Astrocyte (in vitro differentiated cells and primary cell): Measurements from ENCODE around the gene GLRX5. TPM values are rescaled to one million over a fixed set of nuclear protein-coding genes. Genes with fewer than 3 reads are reported as not detected.

Experiments
- DNase-seq: peaks from one replicate; pipeline ENCODE4 v3.0.0-alpha.2; 2010; ENCODE audit warnings: low read depth
- FAIRE-seq: peaks from 2 replicates; lab custom pipeline; 2011; peaks lifted over from hg19 to GRCh38; lab: Jason Lieb, UNC
- H2AFZ ChIP-seq: 2 replicates; pipeline ENCODE4 v1.6.0; 2012; ENCODE audit warnings: low read depth, low read length, inconsistent platforms
- H3K27ac ChIP-seq: 2 replicates; pipeline ENCODE4 v1.5.1; 2011; ENCODE audit warnings: low read depth, low read length, inconsistent platforms
- H3K27me3 ChIP-seq: 2 replicates; pipeline ENCODE4 v1.6.0; 2011; ENCODE audit warnings: low read length, inconsistent platforms; ENCODE audit not compliant: insufficient read depth
- H3K36me3 ChIP-seq: 2 replicates; pipeline ENCODE4 v1.5.1; 2011; ENCODE audit warnings: low read length, inconsistent platforms; ENCODE audit not compliant: insufficient read depth
- H3K4me1 ChIP-seq: 2 replicates; pipeline ENCODE4 v1.5.1; 2011; ENCODE audit warnings: low read length, inconsistent platforms; ENCODE audit not compliant: insufficient read depth
- H3K4me2 ChIP-seq: 2 replicates; pipeline ENCODE4 v1.6.0; 2012; ENCODE audit warnings: low read length, inconsistent platforms
- H3K4me3 ChIP-seq: 2 replicates; pipeline ENCODE4 v1.5.1; 2011; ENCODE audit warnings: low read depth, mild to moderate bottlenecking, low read length, inconsistent platforms; ENCODE audit not compliant: insufficient read depth
- H3K79me2 ChIP-seq: 2 replicates; pipeline ENCODE4 v1.6.0; 2012; ENCODE audit warnings: mild to moderate bottlenecking, low read length, inconsistent platforms; ENCODE audit not compliant: insufficient read depth
- H3K9ac ChIP-seq: 2 replicates; pipeline ENCODE4 v1.6.0; 2012; ENCODE audit warnings: mild to moderate bottlenecking, low read length, inconsistent platforms
- H3K9me3 ChIP-seq: 2 replicates; pipeline ENCODE4 v1.5.1; 2012; ENCODE audit warnings: low read depth, mild to moderate bottlenecking, low read length, inconsistent platforms; ENCODE audit not compliant: insufficient read depth
- H4K20me1 ChIP-seq: 2 replicates; pipeline ENCODE4 v1.6.0; 2012; ENCODE audit warnings: low read length, inconsistent platforms; ENCODE audit not compliant: insufficient read depth
- H3K27ac Mint-ChIP-seq: one replicate; pipeline ENCODE4 v1.8.0; 2021; ENCODE audit warnings: mild to moderate bottlenecking, mixed read lengths; ENCODE audit not compliant: unreplicated experiment
- H3K27me3 Mint-ChIP-seq: one replicate; pipeline ENCODE4 v1.8.0; 2021; ENCODE audit warnings: low read depth, mixed read lengths; ENCODE audit not compliant: unreplicated experiment
- H3K36me3 Mint-ChIP-seq: one replicate; pipeline ENCODE4 v1.8.0; 2021; ENCODE audit warnings: low read depth, mixed read lengths; ENCODE audit not compliant: unreplicated experiment
- H3K4me1 Mint-ChIP-seq: one replicate; pipeline ENCODE4 v1.8.0; 2021; ENCODE audit warnings: low read depth, mixed read lengths; ENCODE audit not compliant: unreplicated experiment
- H3K4me3 Mint-ChIP-seq: one replicate; pipeline ENCODE4 v1.8.0; 2021; ENCODE audit warnings: mild to moderate bottlenecking, moderate library complexity, mixed read lengths; ENCODE audit not compliant: unreplicated experiment
- H3K9me3 Mint-ChIP-seq: one replicate; pipeline ENCODE4 v1.8.0; 2021; ENCODE audit warnings: mild to moderate bottlenecking, mixed read lengths; ENCODE audit not compliant: unreplicated experiment
- CTCF ChIP-seq: IDR thresholded peaks from 2 replicates; pipeline ENCODE4 v1.5.1; 2011; ENCODE audit warnings: low read depth, mild to moderate bottlenecking, inconsistent platforms, low read length, moderate library complexity; ENCODE audit not compliant: insufficient read depth
- EZH2 ChIP-seq: IDR thresholded peaks from 2 replicates; pipeline ENCODE4 v1.6.1; 2012; ENCODE audit warnings: mild to moderate bottlenecking, low read length, inconsistent platforms; ENCODE audit not compliant: insufficient read depth
- total RNA-seq: library from RNA; stranded (reverse); gene quantifications from 2 replicates; pipeline ENCODE4 v1.2.1, GENCODE V29; 2021

The GLRX5 gene
- total RNA-seq, 1 donor from 2014 or later: 50.5 TPM

GRCh38 chr14:95505030-95505589 is 29.7 kb upstream of the GLRX5 start:
- H3K9me3 Mint-ChIP-seq: peaks cover 2% of the 10 kb centered on the region
- DNase-seq (no peak), FAIRE-seq (no peak)
- no peak overlapping the region for H3K4me3 Mint-ChIP-seq
- no peaks in the 10 kb centered on the region for H3K79me2 ChIP-seq
- H4K20me1 ChIP-seq: no peaks in the 10 kb centered on the region
- no peaks in the 10 kb centered on the region for H3K36me3 Mint-ChIP-seq
- no peaks in the 10 kb centered on the region for H3K9me3 ChIP-seq
- TF ChIP-seq CTCF (no peak), EZH2 (no peak)
- H3K4me2 ChIP-seq: no peak overlapping the region
- peaks cover 26% of the 10 kb centered on the region for H3K27me3 Mint-ChIP-seq
- no peak overlapping the region for H3K9ac ChIP-seq
- H3K36me3 ChIP-seq: no peaks in the 10 kb centered on the region
- no peak overlapping the region for H3K4me3 ChIP-seq
- no peak overlapping the region for H2AFZ ChIP-seq
- H3K4me1 Mint-ChIP-seq: peaks cover 28% of the 10 kb centered on the region
- peaks cover 40% of the 10 kb centered on the region for H3K4me1 ChIP-seq
- no peaks in the 10 kb centered on the region for H3K27me3 ChIP-seq
- no peak overlapping the region for H3K27ac Mint-ChIP-seq
- H3K27ac ChIP-seq: no peak overlapping the region

DNA sequence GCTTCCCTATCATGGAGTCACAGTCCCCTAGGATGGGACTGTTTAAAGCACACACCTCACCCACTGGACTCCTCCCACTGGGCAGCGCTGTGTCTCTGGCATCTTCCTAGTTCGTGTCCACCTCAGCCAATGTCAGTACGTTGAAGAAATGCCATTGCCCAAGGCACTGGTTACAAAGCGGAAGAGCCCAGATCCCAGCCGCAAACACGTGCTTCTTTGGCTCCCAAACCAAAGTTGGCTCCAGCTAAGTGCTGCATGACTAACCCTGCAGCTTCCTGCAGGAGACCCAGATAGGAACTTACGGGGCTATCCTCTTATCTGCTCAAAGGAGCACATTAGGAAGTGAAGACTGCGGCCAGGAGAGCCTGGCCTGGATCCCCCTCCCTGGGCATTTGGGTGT is 27.7 kb upstream of the GLRX5 start:
- Histone ChIP-seq H3K27ac (peak overlapping the region; percentile 69), H3K9ac (no peak overlapping the region), H3K27me3 (no peaks in the 10 kb centered on the region), H3K9me3 (no peaks in the 10 kb centered on the region), H3K4me1 (peaks cover 27% of the 10 kb centered on the region), H2AFZ (no peak overlapping the region), H3K4me2 (peak overlapping the region; percentile 68), H3K36me3 (no peaks in the 10 kb centered on the region), H3K4me3 (no peak overlapping the region), H3K79me2 (no peaks in the 10 kb centered on the region), H4K20me1 (no peaks in the 10 kb centered on the region)
- H3K4me1 Mint-ChIP-seq: peaks cover 19% of the 10 kb centered on the region
- no peaks in the 10 kb centered on the region for H3K36me3 Mint-ChIP-seq
- peak; percentile 66 for FAIRE-seq
- peak; percentile 95 for DNase-seq
- TF ChIP-seq EZH2 (no peak), CTCF (no peak)
- no peak overlapping the region for H3K27ac Mint-ChIP-seq
- H3K9me3 Mint-ChIP-seq: peaks cover 2% of the 10 kb centered on the region
- H3K27me3 Mint-ChIP-seq: peaks cover 13% of the 10 kb centered on the region
- no peak overlapping the region for H3K4me3 Mint-ChIP-seq

DNA sequence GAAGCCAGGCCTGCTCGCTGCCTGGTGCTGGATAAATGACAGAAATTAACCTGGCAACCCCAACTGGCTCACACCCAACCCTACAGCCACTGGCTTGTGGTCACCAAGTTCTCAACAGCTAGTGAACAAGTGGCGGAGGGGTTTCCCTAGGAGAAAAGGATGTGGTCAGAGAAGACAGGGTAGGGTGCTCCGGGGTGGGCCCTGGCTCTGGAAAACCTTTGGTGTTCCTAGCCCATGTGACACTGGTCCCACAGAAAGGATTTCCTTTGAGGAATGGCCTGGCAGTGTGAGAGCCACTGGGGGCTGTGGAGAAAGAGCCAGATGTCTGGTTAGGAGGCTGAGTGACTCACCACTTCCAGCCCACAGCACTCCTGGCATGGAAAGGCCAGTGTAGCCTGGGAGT is 27.1 kb upstream of the GLRX5 start:
- peak; percentile 92 for FAIRE-seq
- no peak for TF ChIP-seq EZH2
- no peak overlapping the region for H3K9ac ChIP-seq
- H3K9me3 ChIP-seq: no peaks in the 10 kb centered on the region
- H3K36me3 ChIP-seq: no peaks in the 10 kb centered on the region
- H3K4me2 ChIP-seq: peak overlapping the region; percentile 68
- H3K27me3 ChIP-seq: no peaks in the 10 kb centered on the region
- H3K27ac ChIP-seq: peak overlapping the region; percentile 69
- Mint-ChIP-seq H3K4me3 (no peak overlapping the region), H3K27ac (no peak overlapping the region), H3K27me3 (peaks cover 13% of the 10 kb centered on the region), H3K4me1 (peaks cover 19% of the 10 kb centered on the region), H3K36me3 (no peaks in the 10 kb centered on the region), H3K9me3 (peaks cover 2% of the 10 kb centered on the region)
- DNase-seq: peak; percentile 83
- H4K20me1 ChIP-seq: no peaks in the 10 kb centered on the region
- H2AFZ ChIP-seq: no peak overlapping the region
- H3K4me1 ChIP-seq: peaks cover 27% of the 10 kb centered on the region
- no peak overlapping the region for H3K4me3 ChIP-seq
- no peaks in the 10 kb centered on the region for H3K79me2 ChIP-seq
